Amniotic epithelial cell (primary cell): ENCODE data around the gene SERPINB11.
"Not testable (repeated sequence)": the region's sequence is repeated elsewhere in the genome, so short reads cannot be mapped to it uniquely, and the experiment has no call there.

Experiments
- DNase-seq: peaks from one replicate; pipeline ENCODE4 v3.0.0-alpha.2; 2010; ENCODE audit warnings: low read depth

SERPINB11 gene, protein sequence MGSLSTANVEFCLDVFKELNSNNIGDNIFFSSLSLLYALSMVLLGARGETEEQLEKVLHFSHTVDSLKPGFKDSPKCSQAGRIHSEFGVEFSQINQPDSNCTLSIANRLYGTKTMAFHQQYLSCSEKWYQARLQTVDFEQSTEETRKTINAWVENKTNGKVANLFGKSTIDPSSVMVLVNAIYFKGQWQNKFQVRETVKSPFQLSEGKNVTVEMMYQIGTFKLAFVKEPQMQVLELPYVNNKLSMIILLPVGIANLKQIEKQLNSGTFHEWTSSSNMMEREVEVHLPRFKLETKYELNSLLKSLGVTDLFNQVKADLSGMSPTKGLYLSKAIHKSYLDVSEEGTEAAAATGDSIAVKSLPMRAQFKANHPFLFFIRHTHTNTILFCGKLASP

DNA sequence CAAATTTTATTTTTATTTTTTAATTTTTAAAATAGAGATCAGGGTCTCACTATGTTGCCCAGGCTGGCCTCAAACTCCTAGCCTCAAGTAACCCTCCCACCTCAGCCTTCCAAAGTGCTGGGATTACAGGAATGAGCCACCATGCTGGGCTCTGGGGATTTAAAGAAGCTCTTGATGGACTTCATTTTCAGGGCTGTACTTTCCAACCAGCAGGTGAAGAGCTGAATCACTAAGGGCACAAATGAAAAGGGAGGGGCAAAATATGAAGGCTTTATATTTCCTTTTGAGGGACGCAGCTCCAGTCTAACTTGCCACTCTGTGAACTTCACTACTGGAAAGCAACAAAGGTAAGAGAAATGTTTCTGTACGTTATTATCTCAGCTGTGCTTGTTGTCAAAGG is at the start of gene SERPINB11:
SERPINB11 (plus strand) TSS at position 301 of the 400 bp plus-strand sequence. CDS start 7,234 bp downstream, outside the sequence.
- DNase-seq = no peak

DNA sequence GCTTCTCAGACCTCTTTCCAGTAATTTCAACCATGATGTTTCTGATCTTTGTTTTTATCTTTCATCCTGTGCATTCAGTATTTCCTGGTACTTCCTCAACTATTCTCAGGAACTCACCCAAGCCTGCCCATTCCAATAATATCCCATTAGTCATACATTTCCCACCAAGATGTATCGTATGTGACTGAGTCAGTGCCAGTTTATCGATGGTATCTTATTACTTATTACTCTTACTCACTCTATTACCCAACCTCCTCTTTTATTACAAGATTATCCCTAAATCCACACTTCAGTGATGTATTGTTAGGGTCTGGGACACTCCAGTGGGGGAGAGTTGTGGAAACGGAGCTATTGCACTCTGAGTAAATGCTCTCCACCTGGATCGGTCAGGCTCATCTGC is 43.8 kb upstream of the SERPINB11 start:
- peak; percentile 33 for DNase-seq

DNA sequence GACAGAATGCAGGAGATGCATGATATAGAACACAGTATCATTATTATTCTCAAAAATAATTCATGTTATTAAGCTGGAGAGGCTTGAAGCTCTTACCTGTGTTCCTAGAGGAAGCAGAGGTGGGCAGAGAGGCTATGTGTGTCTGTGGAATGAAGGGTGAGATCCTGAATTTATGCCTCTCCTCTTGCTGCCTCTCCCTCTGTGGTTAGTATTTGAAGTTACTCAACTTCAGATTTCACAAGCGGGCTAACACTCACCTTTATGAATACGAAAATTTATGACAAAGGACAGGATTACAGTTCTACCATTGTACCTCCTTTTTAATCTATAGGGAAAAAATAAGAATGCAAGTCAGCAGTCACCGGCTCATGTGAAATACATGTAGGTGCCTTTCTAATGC is 41.0 kb upstream of the SERPINB11 start, which contains the start of gene SERPINB3:
SERPINB3 (minus strand) TSS at position 144 of the 400 bp plus-strand sequence. CDS start 677 bp downstream, outside the sequence.
- DNase-seq = not testable (repeated sequence)

DNA sequence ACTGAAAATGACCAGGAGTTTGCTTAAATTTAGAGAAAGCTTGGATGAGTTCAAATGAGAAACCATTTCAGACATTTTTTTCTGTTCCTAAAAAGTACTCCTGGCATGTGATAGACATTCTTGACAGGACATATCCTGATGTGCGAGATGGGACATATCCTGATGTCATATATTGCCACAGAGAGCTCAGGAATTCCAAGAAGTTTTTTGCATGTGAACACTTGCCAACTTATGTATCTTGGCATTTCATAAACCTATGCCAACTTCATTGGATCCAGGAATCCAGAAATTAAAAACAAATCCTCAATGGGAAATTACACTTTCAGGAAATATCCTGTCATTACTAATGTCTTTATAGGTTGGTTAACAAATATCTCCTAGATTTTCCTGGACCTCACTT is 38.2 kb upstream of the SERPINB11 start:
- no peak for DNase-seq

DNA sequence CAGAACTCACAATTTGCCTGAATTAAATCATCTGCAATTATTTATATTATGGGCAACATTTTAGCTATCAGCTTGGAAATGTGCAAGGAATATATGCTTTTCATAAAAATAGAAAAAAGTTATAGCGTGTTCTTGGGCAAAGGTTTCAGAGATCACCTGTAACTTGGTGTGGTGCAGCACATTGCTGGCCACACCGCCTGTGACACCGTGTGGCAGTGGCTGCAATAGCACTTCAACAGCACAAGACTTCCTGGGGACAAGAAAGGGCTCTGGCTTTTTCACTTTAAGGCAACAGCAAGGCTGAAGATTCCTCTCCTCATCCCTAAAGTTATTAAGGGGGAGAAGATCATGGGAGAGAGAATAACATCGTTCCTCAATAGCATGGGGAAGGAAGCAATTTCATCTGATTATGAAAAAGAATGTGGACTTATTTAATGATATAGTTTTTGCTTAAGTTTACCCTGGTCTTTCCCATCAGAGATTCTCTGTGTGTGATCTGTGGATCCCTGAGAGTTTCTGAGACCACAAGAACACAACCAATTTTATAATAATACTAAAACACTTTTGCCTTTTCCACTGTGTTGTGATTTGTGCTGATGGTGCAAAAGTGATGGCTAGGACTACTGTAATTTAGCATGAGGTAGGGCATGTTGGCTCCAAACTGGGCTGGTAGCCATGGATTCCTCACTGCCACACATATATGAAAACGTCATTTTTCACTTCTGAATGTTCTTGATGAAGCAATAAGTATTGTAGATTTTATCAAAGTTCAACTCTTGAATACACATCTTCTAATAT is 26.0 kb upstream of the SERPINB11 start:
- DNase-seq = no peak

DNA sequence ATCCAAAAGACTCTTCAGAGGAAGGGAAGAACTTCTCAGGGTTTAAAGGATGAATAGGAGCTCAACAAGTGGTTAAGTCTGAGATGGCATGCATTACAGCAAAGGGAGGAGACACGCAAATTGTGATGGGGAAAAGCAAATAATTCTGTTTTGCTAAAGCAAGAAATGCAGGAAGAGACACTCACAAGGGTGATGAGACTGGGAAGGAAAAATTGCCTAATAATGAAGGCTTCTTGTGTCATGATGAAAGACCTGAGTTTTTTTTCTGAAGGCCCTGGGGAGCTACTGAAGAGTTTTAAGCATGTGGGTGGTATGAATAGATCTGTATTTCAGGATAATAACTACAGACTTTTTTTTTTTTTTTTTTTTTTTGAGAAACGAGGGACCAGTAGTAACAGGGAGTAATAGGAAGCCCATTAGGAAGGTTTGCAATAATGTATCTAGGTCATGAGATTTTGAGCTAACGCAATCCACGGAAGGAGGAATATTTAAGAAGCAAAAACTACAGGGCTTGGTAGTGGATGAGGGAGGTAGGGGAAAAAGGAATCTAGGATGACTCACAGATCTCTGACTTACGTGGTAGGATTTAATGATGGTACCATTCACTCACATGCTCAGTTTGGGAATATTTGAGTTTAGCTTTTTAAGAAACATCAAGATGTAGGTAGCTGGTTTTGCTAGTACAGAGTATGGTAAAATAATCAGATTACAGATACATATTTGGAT is 25.1 kb upstream of the SERPINB11 start:
- peak; percentile 70 for DNase-seq

DNA sequence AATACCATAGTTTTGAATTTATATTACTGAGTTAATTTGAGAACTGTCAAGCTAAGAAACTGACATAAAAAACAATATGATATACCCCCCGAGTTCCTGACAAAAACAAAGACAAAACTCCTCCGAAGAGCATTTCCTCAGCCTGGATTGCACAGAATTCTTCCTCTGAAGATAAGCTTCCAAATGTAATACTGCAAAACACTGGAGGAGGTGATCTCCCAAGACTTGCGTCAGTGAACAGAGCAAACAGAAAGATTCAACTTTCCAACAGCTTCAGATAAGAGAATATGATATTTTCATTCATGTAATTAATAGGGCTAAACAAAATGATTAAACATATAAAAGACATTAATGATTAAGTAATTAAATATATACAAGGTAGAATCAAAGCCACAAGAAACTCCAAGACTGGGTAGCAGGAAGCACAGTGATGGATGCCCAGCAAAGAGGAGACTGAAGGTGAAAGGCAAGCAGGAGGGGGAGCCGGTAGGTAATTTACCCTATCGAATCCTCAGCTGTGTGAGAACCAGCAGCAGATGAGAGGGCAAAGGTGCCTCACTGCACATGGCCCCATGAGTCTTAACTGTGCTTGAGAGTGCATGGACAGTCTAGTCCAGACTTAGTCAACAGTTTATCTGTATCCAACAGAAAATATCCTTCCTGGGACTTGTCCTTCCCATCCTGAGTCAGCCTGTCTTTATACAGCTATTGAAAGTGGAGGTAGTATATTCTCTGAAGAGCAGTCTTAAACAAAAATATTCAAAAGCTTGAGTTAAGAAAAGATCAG is 22.7 kb upstream of the SERPINB11 start:
- peak; percentile 63 for DNase-seq

DNA sequence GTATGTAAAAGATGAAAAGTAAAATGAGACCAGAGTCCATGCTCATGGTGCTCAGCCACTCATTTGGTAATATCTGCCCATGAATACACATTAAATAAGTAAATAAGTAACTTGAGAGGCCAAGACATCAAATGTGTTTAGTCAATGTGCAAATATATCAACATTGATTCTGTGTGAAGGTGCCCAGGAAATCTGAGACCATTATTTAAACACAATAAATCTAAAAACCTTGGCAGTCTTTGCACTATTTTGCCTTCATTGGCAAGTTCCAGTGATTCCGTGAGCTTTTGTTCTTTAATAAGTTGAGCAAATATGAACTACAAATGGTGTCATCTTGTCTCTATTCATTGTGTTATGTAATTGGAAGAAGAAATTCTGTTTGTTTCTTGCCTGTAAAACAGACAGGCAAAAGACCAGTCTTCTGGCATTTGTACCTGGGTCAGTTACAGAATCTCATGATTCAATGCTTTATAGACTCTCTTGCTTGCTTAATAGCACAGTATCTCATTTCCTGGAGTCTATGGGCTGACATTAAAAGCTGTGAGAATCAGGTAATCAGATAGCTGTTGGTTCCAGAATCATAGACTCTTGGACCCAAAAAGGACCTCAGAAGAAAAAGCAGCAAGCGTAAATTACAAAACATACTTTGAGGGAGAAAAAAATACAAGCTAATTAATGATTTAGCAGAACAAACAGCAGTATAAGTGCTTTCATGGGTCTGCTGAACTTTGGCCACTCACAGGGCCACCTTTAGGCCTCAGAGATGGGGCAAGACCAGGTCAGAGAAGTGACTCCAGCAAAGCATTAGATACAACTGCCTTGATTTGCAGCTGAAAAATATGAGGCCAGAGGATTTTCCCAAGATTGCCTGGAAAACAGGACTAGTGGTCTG is 21.1 kb upstream of the SERPINB11 start:
- no peak for DNase-seq

DNA sequence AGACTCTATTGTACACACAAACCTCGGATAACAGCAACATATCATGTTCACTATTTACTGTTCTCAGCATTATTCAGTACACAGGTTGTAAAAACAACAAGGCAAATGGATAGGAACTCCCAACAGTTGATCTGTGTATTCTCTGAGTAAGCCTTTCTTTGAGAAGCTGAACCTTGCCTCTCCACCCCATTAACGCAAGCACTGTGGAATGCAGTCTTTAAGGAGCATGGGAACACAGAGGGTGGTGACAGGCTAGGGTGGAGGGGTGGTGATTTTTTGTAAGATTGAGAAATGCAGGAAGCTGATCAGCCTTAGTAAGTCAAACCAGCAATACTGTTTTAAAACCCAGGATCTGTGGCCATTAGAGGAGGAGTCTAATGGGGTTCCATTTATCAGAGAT is 19.6 kb upstream of the SERPINB11 start:
- peak; percentile 90 for DNase-seq

DNA sequence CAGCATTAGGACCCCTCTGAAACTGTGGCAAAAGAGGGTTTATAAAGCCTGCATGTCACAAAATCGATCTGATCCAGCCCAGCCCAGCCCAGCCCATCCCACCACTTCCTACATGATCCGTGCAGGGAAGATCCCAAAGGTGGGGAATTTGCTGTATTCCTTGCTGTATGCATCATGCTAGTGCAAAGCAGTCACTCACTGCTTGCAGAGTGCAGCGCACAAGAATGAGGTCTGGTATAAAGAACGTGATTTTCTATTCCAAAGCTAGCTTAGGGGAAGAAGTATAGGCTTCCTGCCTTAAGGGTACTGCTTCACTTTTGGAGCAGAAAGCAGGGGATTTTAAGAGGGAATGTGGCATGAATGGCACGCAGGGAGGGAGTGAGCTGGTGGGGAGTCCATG is 18.9 kb upstream of the SERPINB11 start:
- DNase-seq = no peak

DNA sequence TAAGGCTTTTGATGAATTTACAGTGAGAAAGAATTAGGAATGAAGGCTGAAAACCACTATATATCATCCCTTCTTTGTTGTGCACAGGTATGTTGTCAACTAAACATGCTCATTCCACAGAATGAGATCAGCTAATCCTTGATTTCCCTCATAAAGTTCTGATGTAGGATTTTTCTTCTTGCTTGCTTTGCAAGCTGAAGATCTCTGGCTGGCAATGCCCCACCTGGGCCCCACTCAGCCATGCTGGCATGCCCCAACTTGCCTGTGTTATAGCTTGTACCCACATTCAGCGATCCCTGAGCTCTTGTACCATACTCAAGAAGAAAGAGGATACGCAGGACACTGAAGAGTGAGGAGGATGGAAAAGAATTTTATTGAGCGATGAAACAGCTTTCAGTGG is 18.0 kb upstream of the SERPINB11 start:
- no peak for DNase-seq

DNA sequence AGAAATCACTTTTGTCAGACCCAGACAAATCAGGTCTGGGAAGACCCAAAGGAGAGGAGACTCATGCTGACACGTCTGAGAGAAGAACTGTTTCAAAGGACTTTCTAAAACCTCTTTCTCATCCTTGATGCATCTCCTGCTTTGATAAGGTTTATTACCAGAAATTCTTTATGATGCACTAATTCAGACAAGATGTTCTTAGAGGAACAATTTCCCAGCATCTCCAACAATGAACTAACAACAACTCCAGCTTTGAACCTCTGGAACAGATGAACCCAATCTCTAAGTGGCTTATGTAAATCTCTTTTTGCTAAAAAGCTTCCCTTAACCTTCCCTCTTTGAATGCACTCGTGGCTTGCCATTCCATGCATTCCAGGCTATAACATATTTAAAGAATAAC is 15.9 kb upstream of the SERPINB11 start:
- no peak for DNase-seq

DNA sequence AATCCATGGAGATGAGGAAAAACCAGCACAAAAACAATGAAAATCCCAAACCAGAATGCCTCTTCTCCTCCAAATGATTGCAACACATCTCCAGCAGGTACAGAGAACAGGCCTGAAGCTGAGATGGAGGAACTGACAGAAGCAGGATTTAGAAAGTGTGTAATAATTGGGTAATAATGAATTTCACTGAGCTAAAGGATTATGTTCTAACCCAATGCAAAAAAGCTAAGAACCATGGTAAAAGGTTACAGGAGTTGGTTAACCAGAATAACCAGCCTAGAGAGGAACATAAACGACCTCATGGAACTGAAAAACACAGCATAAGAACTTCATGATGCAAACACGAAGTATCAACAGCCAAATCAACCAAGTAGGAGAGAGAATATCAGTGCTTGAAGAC is 13.7 kb upstream of the SERPINB11 start:
- no peak for DNase-seq

DNA sequence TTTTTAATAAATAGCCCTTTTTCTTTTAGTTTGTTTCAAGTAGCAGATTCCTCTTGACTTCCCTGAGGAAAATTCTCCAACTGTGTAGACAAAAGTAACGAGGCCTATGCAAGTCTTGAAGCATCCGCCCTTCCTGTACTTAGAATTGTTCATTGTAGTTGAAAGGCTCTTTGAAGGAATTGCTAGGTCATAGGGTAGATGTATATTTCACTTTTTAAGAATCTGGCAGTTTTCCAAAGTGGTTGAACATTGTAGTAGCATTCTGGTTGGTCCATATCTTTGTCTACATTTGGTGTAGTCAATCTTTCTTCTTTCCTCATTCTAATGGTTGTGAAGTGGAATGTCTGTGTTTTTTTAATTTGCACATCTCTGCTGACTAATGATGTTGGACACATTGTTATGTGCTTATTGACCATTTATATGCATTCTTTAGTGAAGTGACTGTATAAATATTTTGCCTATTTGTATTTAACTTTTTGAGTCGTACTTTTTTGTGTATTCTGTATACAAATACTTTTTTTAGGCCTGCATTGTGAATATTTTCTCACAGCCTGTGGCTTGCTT is 5.6 kb upstream of the SERPINB11 start:
- DNase-seq = no peak

DNA sequence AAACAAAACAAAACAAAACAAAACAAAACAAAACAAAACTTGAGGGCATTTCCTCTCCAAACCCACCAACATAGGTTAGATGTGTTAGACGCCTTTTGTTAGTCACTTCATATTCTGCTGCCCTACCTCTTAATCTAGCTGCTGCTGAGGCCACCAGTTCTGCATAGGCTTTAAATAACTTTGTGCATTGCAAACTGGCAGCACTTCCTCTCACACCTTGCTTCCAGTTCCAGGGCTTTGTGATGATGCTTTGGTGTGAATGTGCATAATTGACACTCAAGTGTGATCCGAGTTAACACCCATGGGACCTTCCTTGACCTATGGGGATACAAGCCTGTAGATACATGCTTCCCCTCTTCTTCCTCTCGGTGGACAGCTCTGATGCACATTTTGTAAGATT is 2.3 kb upstream of the SERPINB11 start:
- no peak for DNase-seq

DNA sequence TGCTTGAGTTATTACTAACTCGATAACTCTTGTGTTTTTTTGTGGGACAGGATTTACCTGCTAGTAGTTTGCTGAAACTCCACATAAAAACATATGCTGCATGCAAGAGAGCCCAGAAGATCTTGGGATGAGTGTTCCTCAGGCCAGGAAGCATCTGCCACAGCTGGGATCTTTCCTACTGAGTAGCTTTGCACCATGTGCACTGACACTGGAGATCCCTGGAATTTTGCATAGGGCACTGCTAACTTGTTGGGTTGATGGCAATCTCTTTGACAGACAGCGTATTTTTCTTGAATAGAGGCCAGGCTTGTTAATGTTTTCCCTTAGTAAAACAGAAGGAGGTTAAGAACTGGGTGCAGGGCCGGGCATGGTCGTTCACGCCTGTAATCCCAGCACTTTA is 808 bp upstream of the SERPINB11 start:
- DNase-seq = no peak

DNA sequence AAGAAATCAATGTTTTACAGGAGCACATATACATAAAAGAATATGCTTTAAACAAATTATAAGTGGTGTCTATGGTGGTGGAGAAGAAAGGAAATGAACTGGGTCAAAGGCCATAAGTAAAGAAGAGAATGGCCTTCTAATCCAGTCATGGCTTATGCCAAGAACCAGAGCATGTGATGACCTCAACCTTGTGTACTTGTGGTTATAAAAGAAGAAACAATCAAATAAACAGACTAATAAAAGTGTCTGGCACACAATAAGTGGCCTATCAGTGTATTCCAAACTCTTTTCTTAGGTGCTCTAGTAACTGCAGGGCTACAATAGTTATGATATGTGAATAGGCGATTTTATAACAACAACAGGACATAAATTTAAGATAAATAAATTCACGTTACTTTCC is 2.6 kb downstream of the SERPINB11 start:
- no peak for DNase-seq

DNA sequence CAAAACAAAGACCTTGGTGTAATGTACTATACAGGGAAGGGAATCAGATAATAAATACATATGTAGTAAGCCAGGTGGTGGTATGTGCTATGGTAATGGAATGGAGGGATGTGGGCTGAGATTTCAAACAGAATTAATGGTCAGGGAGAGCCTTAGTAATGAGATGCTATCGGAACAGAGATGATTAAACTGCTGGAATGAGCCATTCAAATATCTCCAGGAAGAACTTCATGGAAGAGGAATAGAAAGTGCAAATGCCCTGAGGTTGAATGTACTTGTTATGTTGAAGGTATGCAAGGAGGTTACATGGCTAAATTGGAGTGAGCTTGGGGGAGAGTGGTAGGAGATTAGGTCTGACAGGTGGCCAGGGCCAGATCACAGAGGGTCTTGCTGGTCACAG is 5.1 kb downstream of the SERPINB11 start:
- DNase-seq = no peak

DNA sequence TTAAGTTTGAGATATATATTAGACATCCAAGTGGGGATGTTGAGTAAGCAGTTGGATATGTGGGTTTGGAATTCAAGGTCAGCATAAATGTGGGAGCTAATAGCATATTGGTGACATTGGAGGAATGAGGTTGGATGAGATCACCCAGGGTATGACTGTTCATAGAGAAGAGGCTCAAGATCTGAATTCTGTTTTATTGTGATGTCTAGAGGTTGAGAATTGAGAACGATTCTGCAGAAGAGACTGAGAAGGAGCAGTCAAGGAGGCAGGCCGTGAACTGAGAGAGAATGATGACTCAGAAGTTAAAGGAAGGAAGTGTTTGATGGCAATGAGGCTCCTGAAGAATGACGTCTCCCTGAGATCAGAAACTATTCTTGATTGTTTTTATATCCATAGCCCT is 5.9 kb downstream of the SERPINB11 start:
- peak; percentile 51 for DNase-seq
